IMR-90 (cell line): ENCODE data around the gene PELI1. TPM values are rescaled to one million over a fixed set of nuclear protein-coding genes. Genes with fewer than 3 reads are reported as not detected.

Experiments used
- ATAC-seq: fragments of 200-7000 bp; cut with Tn5 transposase; 2 replicates; pipeline ENCODE4 v1.9.1; 2020; ENCODE audit warnings: low read depth, mild to moderate bottlenecking, moderate library complexity
- BruUV-seq: library from RNA; stranded (reverse); fragments of 400-500 nt; replicated peaks from 2 replicates; lab custom pipeline; 2021; lab: Mats Ljungman, UMichigan
- CTCF ChIA-PET: fragments of 300-600 bp; formaldehyde crosslinking; extraction: SDS; loops from one replicate; lab custom pipeline; 2021; ENCODE audit warnings: antibody characterized with exemption; lab: Yijun Ruan, JAX
- POLR2A ChIA-PET: fragments of 300-600 bp; sonication (Branson Sonifier 250); formaldehyde crosslinking; loops from one replicate; lab custom pipeline; 2022; ENCODE audit warnings: antibody characterized with exemption; ENCODE audit not compliant: unreplicated experiment; lab: Charles Lee
- DNase-seq: peaks from one replicate; pipeline ENCODE4 v3.0.0; 2013
- H2AFZ ChIP-seq: replicated peaks from 2 replicates; pipeline ENCODE3; 2013; ENCODE audit warnings: low read length, mild to moderate bottlenecking; ENCODE audit not compliant: poor library complexity
- H2AK5ac ChIP-seq: 2 replicates; pipeline ENCODE4 v1.6.1; 2013; ENCODE audit warnings: low read depth, low read length, inconsistent platforms
- H2AK9ac ChIP-seq: replicated peaks from 2 replicates; pipeline ENCODE3; 2013; ENCODE audit warnings: mild to moderate bottlenecking, low read depth, low read length, moderate library complexity; ENCODE audit not compliant: poor library complexity
- H2BK120ac ChIP-seq: 2 replicates; pipeline ENCODE4 v1.6.1; 2013; ENCODE audit warnings: low read depth, low read length, inconsistent platforms
- H2BK15ac ChIP-seq: 3 replicates; pipeline ENCODE4 v1.6.1; 2013; ENCODE audit warnings: low read depth, low read length, inconsistent platforms
- H2BK20ac ChIP-seq: 2 replicates; pipeline ENCODE4 v1.6.1; 2013; ENCODE audit warnings: low read depth, mild to moderate bottlenecking, inconsistent platforms, low read length, moderate library complexity
- H2BK5ac ChIP-seq: 2 replicates; pipeline ENCODE4 v1.6.1; 2013; ENCODE audit warnings: mild to moderate bottlenecking, low read depth, low read length, inconsistent platforms; ENCODE audit not compliant: poor library complexity, severe bottlenecking
- H3K14ac ChIP-seq: replicated peaks from 2 replicates; pipeline ENCODE4 v1.6.1; 2013; ENCODE audit warnings: low read depth, low read length, inconsistent platforms
- H3K18ac ChIP-seq: 2 replicates; pipeline ENCODE4 v1.6.1; 2013; ENCODE audit warnings: low read depth, low read length, control low read depth
- H3K23ac ChIP-seq: 2 replicates; pipeline ENCODE4 v1.6.1; 2013; ENCODE audit warnings: low read depth, low read length, inconsistent platforms
- H3K27ac ChIP-seq: 2 replicates; pipeline ENCODE4 v1.5.1; 2013; ENCODE audit warnings: mild to moderate bottlenecking, control low read depth, low read length; ENCODE audit not compliant: insufficient read depth
- H3K27me3 ChIP-seq: 2 replicates; pipeline ENCODE4 v1.6.1; 2013; ENCODE audit warnings: low read length; ENCODE audit not compliant: control insufficient read depth, insufficient read depth
- H3K36me3 ChIP-seq: 2 replicates; pipeline ENCODE4 v1.6.1; 2013; ENCODE audit warnings: low read length, mixed read lengths; ENCODE audit not compliant: control insufficient read depth, insufficient read depth
- H3K4ac ChIP-seq: 2 replicates; pipeline ENCODE4 v1.6.1; 2013; ENCODE audit warnings: low read depth, low read length, inconsistent platforms
- H3K4me1 ChIP-seq: 2 replicates; pipeline ENCODE4 v1.6.1; 2013; ENCODE audit warnings: low read length, mixed read lengths; ENCODE audit not compliant: control insufficient read depth, insufficient read depth
- H3K4me2 ChIP-seq: 2 replicates; pipeline ENCODE4 v1.6.1; 2013; ENCODE audit warnings: low read depth, mild to moderate bottlenecking, control low read depth, low read length, moderate library complexity
- H3K4me3 ChIP-seq: 2 replicates; pipeline ENCODE4 v1.5.1; 2013; ENCODE audit warnings: low read depth, mild to moderate bottlenecking, control low read depth, low read length, moderate library complexity; ENCODE audit not compliant: insufficient read depth
- H3K56ac ChIP-seq: 2 replicates; pipeline ENCODE4 v1.6.1; 2013; ENCODE audit warnings: low read length, inconsistent platforms; ENCODE audit not compliant: insufficient read depth; ENCODE audit errors: extremely low read depth
- H3K79me1 ChIP-seq, 2 experiments: 2 replicates each; pipeline ENCODE4 v1.6.1; 2013; ENCODE audit warnings: low read length in 2 of 2, inconsistent platforms in 1 of 2, low read depth in 1 of 2
- H3K9ac ChIP-seq: 2 replicates; pipeline ENCODE4 v1.6.1; 2013; ENCODE audit warnings: low read depth, low read length, control low read depth
- H3K9me1 ChIP-seq: 2 replicates; pipeline ENCODE4 v1.6.1; 2013; ENCODE audit warnings: low read length, inconsistent platforms; ENCODE audit not compliant: insufficient read depth
- H3K9me3 ChIP-seq: 2 replicates; pipeline ENCODE4 v1.6.1; 2013; ENCODE audit warnings: low read length; ENCODE audit not compliant: control insufficient read depth, insufficient read depth
- H4K20me1 ChIP-seq: 2 replicates; pipeline ENCODE4 v1.6.1; 2013; ENCODE audit warnings: low read length, inconsistent platforms; ENCODE audit not compliant: insufficient read depth
- H4K5ac ChIP-seq: 2 replicates; pipeline ENCODE4 v1.6.1; 2013; ENCODE audit warnings: mild to moderate bottlenecking, low read depth, low read length, control low read depth
- H4K8ac ChIP-seq, 2 experiments: 2 replicates each; pipeline ENCODE4 v1.6.1; 2013; ENCODE audit warnings: low read depth in 2 of 2, low read length in 2 of 2, control low read depth in 1 of 2, inconsistent platforms in 1 of 2
- H4K91ac ChIP-seq: 2 replicates; pipeline ENCODE4 v1.6.1; 2013; ENCODE audit warnings: low read depth, low read length, inconsistent platforms; ENCODE audit not compliant: insufficient read depth
- BHLHE40 ChIP-seq: fragments of 150-350 bp; IDR thresholded peaks from 2 replicates; pipeline ENCODE4 v1.6.1; 2016; ENCODE audit warnings: mild to moderate bottlenecking, low read depth, low read length
- CEBPB ChIP-seq: IDR thresholded peaks from 2 replicates; pipeline ENCODE4 v1.6.1; 2012; ENCODE audit warnings: low read depth, low read length, improper control_type of control experiment
- CHD1 ChIP-seq: IDR thresholded peaks from 2 replicates; pipeline ENCODE4 v1.6.1; 2012; ENCODE audit warnings: low read depth, low read length, improper control_type of control experiment
- MAFK ChIP-seq: IDR thresholded peaks from 2 replicates; pipeline ENCODE4 v1.6.1; 2012; ENCODE audit warnings: low read depth, low read length, improper control_type of control experiment
- MAZ ChIP-seq: IDR thresholded peaks from 2 replicates; pipeline ENCODE4 v1.6.1; 2012; ENCODE audit warnings: low read depth, mild to moderate bottlenecking, low read length, improper control_type of control experiment, moderate library complexity, borderline replicate concordance
- MXI1 ChIP-seq: IDR thresholded peaks from 2 replicates; pipeline ENCODE4 v1.6.1; 2012; ENCODE audit warnings: low read depth, mild to moderate bottlenecking, low read length, moderate library complexity, borderline replicate concordance
- NFE2L2 ChIP-seq: fragments of 150-350 bp; IDR thresholded peaks from 2 replicates; pipeline ENCODE4 v1.6.1; 2016; ENCODE audit warnings: low read depth, mild to moderate bottlenecking, low read length
- POLR2A ChIP-seq: IDR thresholded peaks from 2 replicates; pipeline ENCODE4 v1.6.1; 2012; ENCODE audit warnings: mild to moderate bottlenecking, low read depth, low read length
- RCOR1 ChIP-seq: IDR thresholded peaks from 2 replicates; pipeline ENCODE4 v1.6.1; 2012; ENCODE audit warnings: mild to moderate bottlenecking, low read length, improper control_type of control experiment; ENCODE audit not compliant: insufficient replicate concordance
- RFX5 ChIP-seq: IDR thresholded peaks from 2 replicates; pipeline ENCODE4 v1.8.0; 2012; ENCODE audit warnings: low read depth, mild to moderate bottlenecking, low read length, moderate library complexity
- SMC3 ChIP-seq: fragments of 150-350 bp; IDR thresholded peaks from 2 replicates; pipeline ENCODE4 v1.6.1; 2016; ENCODE audit warnings: low read depth, mild to moderate bottlenecking, antibody characterized with exemption, low read length, moderate library complexity
- WGBS, 2 experiments: methylation state at CpG; one replicate each; pipeline versions ENCODE4 v1.1.5 to v1.1.7; 2013; ENCODE audit warnings: missing lambda C conversion rate in 2 of 2; ENCODE audit not compliant: insufficient read length in 1 of 2; ENCODE audit errors: extremely low coverage in 2 of 2; 5-methylcytosine and 5-hydroxymethylcytosine counted together
- dilution Hi-C: fragments of 300-500 bp; cut with HindIII; formaldehyde crosslinking; loops from one replicate; pipeline ENCODE4 v1.14.3; 2018; ENCODE audit warnings: low sequenced_read_pairs; ENCODE audit not compliant: unreplicated experiment
- in situ Hi-C: fragments of 300-500 bp; cut with MboI; formaldehyde crosslinking; loops from 3 replicates; pipeline ENCODE4 v1.14.3; 2019; ENCODE audit warnings: low sequenced_read_pairs, inconsistent platforms, mixed read lengths
- intact Hi-C: fragments of 100-400 bp; cut with micrococcal nuclease; formaldehyde crosslinking; loops from 2 replicates; pipeline ENCODE4 v1.10.0; 2022
- polyA plus RNA-seq, 3 experiments: library from polyadenylated mRNA; depleted of rRNA; stranded (reverse); fragments of >200 nt; gene quantifications; 2 replicates each; pipeline ENCODE4 v1.2.3, GENCODE V29; 2012; ENCODE audit warnings: low replicate concordance in 1 of 3
- total RNA-seq: library from RNA; depleted of rRNA; stranded (reverse); fragments of >200 nt; gene quantifications from 2 replicates; pipeline ENCODE4 v1.2.3, GENCODE V29; 2012
- TF ChIP-seq, protein P1 (sequence below): fragments of 150-350 bp; IDR thresholded peaks from 2 replicates; pipeline ENCODE4 v1.6.1; 2016; ENCODE audit warnings: low read depth, mild to moderate bottlenecking, low read length, moderate library complexity, borderline replicate concordance
- TF ChIP-seq, protein P2 (sequence below): fragments of 150-350 bp; IDR thresholded peaks from 2 replicates; pipeline ENCODE4 v1.6.1; 2017; ENCODE audit warnings: mild to moderate bottlenecking, antibody characterized with exemption, low read length, low read depth

Gene PELI1
- total and polyA plus RNA-seq, 2 of the 4 experiments (the other 2 are of a cell fraction) = 2.2 to 2.5 TPM

DNA sequence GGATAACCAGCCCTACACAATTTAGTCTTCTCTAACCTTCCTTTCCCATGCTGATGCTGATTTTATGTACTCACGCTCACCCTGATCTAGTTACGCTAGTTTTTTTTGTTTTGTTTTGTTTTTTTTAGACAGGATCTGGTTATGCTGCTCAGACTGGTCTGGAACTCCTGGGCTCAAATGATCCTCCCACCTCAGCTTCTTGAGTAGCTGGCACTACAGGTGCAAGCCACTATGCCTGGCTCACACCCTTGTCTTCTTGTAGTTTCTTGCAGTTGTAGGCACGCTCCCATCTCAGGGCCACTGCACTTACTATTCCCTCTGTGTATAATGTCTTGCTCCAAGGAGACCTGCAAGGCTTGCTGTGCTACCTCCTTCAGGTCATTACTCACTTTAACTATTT, 6.2 kb downstream of the PELI1 start:
- no peak overlapping the region for H3K4me3 ChIP-seq
- intact Hi-C loops = no loop called here
- H3K9ac ChIP-seq = no peak overlapping the region
- no peak overlapping the region for H2AK9ac ChIP-seq
- H3K23ac ChIP-seq = no peak overlapping the region
- dilution Hi-C loops = no loop called here
- H3K27me3 ChIP-seq = no peaks in the 10 kb centered on the region
- WGBS, 2 experiments = 100% methylated on average over 1 of the region's 3 CpGs; no CpG with 5 or more reads in 1 of the 2 experiments
- H3K4me2 ChIP-seq = no peak overlapping the region
- H2AFZ ChIP-seq = no peak overlapping the region
- H3K14ac ChIP-seq = no peak overlapping the region
- H3K4ac ChIP-seq = no peak overlapping the region
- H3K27ac ChIP-seq = no peak overlapping the region
- no peak overlapping the region for H2AK5ac ChIP-seq
- no peak overlapping the region for H4K8ac ChIP-seq
- H4K5ac ChIP-seq = no peak overlapping the region
- TF ChIP-seq MAFK (no peak), MXI1 (no peak), NFE2L2 (no peak), BHLHE40 (no peak), POLR2A (no peak), SMC3 (no peak), MAZ (no peak), RFX5 (no peak), RCOR1 (no peak), CHD1 (no peak), CEBPB (no peak)
- TF ChIP-seq, protein P1, sequence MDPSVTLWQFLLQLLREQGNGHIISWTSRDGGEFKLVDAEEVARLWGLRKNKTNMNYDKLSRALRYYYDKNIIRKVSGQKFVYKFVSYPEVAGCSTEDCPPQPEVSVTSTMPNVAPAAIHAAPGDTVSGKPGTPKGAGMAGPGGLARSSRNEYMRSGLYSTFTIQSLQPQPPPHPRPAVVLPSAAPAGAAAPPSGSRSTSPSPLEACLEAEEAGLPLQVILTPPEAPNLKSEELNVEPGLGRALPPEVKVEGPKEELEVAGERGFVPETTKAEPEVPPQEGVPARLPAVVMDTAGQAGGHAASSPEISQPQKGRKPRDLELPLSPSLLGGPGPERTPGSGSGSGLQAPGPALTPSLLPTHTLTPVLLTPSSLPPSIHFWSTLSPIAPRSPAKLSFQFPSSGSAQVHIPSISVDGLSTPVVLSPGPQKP = no peak
- TF ChIP-seq, protein P2, sequence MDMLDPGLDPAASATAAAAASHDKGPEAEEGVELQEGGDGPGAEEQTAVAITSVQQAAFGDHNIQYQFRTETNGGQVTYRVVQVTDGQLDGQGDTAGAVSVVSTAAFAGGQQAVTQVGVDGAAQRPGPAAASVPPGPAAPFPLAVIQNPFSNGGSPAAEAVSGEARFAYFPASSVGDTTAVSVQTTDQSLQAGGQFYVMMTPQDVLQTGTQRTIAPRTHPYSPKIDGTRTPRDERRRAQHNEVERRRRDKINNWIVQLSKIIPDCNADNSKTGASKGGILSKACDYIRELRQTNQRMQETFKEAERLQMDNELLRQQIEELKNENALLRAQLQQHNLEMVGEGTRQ = no peak
- BruUV-seq = no TSS peak
- DNase-seq (no peak), ATAC-seq (no peak)
- H2BK15ac ChIP-seq = no peak overlapping the region
- H3K56ac ChIP-seq = no peak overlapping the region
- ChIA-PET CTCF (no interaction called here), POLR2A (no interaction called here)
- H3K18ac ChIP-seq = no peak overlapping the region
- H2BK20ac ChIP-seq = no peak overlapping the region
- no peak overlapping the region for H2BK120ac ChIP-seq
- H3K4me1 ChIP-seq = no peaks in the 10 kb centered on the region
- no peaks in the 10 kb centered on the region for H3K9me1 ChIP-seq
- in situ Hi-C loops = no loop called here
- H3K36me3 ChIP-seq = no peaks in the 10 kb centered on the region
- H4K91ac ChIP-seq = no peak overlapping the region
- H3K79me1 ChIP-seq = peaks cover 0 to 6% of the 10 kb centered on the region in 2 experiments; a peak in 1 of 4 replicates
- H3K9me3 ChIP-seq = no peaks in the 10 kb centered on the region
- no peak overlapping the region for H2BK5ac ChIP-seq
- H4K20me1 ChIP-seq = no peaks in the 10 kb centered on the region
